NCI-H1105 treated with DMSO at 0.1 percent for 48 hours (cell line): ENCODE data around the gene SOX8.
"Not testable (repeated sequence)": the region's sequence is repeated elsewhere in the genome, so short reads cannot be mapped to it uniquely, and the experiment has no call there.

Source experiments
- DNase-seq: peaks from one replicate; lab custom pipeline; 2025; lab: John Stamatoyannopoulos, UW

SOX8 gene

GRCh38 chr16:981695-982144 lies at the start of gene SOX8:
TSS of gene SOX8 (plus strand) at chr16:981770. CDS start at chr16:981923, 153 bp downstream.
- no peak for DNase-seq

GRCh38 chr16:932831-933330 lies 48.7 kb upstream of the SOX8 start:
- no peak for DNase-seq

GRCh38 chr16:933581-933980 lies 48.0 kb upstream of the SOX8 start:
- DNase-seq = no peak

GRCh38 chr16:934178-934577 lies 47.4 kb upstream of the SOX8 start:
- no peak for DNase-seq

- no peak for DNase-seq
These were observed 45.9 kb upstream of the SOX8 start for GRCh38 chr16:935684-936083.

- DNase-seq = no peak
These were observed 44.3 kb upstream of the SOX8 start for GRCh38 chr16:937311-937710.

GRCh38 chr16:937723-938122 lies 43.8 kb upstream of the SOX8 start:
- DNase-seq = no peak

GRCh38 chr16:938136-938535 lies 43.4 kb upstream of the SOX8 start:
- DNase-seq = no peak

- DNase-seq = no peak
These were observed 42.8 kb upstream of the SOX8 start for GRCh38 chr16:938752-939151.

- DNase-seq = no peak
These were observed 42.3 kb upstream of the SOX8 start for GRCh38 chr16:939311-939710.

- DNase-seq = no peak
These were observed 41.6 kb upstream of the SOX8 start for GRCh38 chr16:939941-940340.

GRCh38 chr16:942436-943060 lies 39.0 kb upstream of the SOX8 start:
- DNase-seq = no peak

GRCh38 chr16:943971-944370 lies 37.6 kb upstream of the SOX8 start:
- no peak for DNase-seq

GRCh38 chr16:945271-946047 lies 36.1 kb upstream of the SOX8 start:
- no peak for DNase-seq

GRCh38 chr16:946048-946395 lies 35.5 kb upstream of the SOX8 start:
- no peak for DNase-seq

- DNase-seq = no peak
These were observed 34.2 kb upstream of the SOX8 start for GRCh38 chr16:947255-947921.

GRCh38 chr16:947922-948303 lies 33.7 kb upstream of the SOX8 start:
- DNase-seq = not testable (repeated sequence)

- not testable (repeated sequence) for DNase-seq
These were observed 32.8 kb upstream of the SOX8 start for GRCh38 chr16:948767-949166.

- DNase-seq = not testable (repeated sequence)
These were observed 30.6 kb upstream of the SOX8 start for GRCh38 chr16:950733-951573.

- DNase-seq = no peak
These were observed 29.8 kb upstream of the SOX8 start for GRCh38 chr16:951660-952301.

GRCh38 chr16:952321-952720 lies 29.2 kb upstream of the SOX8 start:
- DNase-seq = no peak

- not testable (repeated sequence) for DNase-seq
These were observed 27.8 kb upstream of the SOX8 start for GRCh38 chr16:953818-954217.
